Measurements from ENCODE around the gene PSMB3. TPM values are rescaled to one million over a fixed set of nuclear protein-coding genes. Genes with fewer than 3 reads are reported as not detected.

Gene PSMB3
- total RNA-seq, 2 experiments from 2014 or later: 231 to 348 TPM

DNA sequence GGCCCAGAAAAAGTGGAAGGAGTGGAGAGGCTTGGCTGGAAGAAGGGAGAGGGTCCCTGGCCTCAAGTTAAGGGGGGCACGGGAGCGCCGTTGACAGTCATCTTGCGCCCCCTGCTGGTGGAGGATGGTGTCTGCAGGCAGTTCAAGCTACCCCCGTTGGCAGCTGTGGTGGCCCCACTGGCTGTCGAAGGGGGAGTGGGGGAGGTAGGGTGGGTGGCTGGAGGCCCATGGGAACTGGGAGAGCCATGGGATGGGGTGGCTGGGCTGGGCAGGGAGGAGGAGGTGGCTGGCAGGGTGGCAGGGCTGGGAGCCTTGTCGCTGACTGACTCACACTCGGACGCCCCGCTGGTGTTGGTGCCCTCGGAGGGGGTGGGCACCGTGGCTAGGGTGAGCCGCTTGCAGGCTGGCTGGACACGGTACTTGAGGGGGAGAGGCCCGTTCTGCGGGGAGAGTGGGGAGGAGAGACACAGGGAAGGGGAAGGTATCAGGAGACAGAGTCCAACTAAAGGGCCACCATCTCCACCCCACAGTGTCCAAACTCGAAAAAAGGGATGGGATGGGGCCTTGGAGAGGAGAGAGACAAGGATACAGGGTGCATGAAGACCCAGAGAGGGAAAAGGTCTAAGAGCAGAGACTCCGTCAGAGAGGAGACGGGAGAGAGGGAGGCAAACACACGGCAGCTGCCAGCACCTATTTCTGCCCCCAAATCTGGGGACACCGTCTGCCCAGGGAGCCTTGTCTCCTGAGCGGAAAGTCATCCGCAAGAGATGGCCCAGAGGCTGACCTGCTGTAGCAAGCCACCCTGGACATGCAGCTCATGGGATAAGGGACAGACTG is 17.2 kb upstream of the PSMB3 start:
- POLR2A ChIA-PET: interaction anchor here (0.7 to 1.3 kb wide), 2 partner anchors 10 to 178 kb away, joined by 3 to 5 read pairs; no protein-coding TSS in a partner anchor
- Histone ChIP-seq H3K79me2 (ENCODE audit: insufficient read depth, low read depth, low read length) (no peaks in the 10 kb centered on the region), H4K20me1 (ENCODE audit: insufficient read depth, low read length) (no peaks in the 10 kb centered on the region), H3K36me3 (ENCODE audit: insufficient read depth, low read length) (peaks cover 68% of the 10 kb centered on the region), H3K27ac (ENCODE audit: low read depth, low read length, poor library complexity, severe bottlenecking) (no peak overlapping the region), H3K4me1 (ENCODE audit: insufficient read depth, low read length, poor library complexity, severe bottlenecking) (peaks cover 48% of the 10 kb centered on the region), H3K9me2 (ENCODE audit: insufficient read depth, low read length) (no peaks in the 10 kb centered on the region), H3K9me3 (ENCODE audit: low read length) (no peaks in the 10 kb centered on the region), H3K4me3 (ENCODE audit: low read depth, low read length, poor library complexity, severe bottlenecking) (no peak overlapping the region), H2AFZ (ENCODE audit: low read length) (no peak overlapping the region), H3K4me2 (ENCODE audit: low read length) (no peak overlapping the region)
- DNase-seq (ENCODE audit: low spot score): peak; percentile 67
- CTCF ChIA-PET (ENCODE audit: unreplicated experiment): interaction anchor here (0.5 to 1.0 kb wide), 2 partner anchors 59 to 68 kb away, joined by 3 to 12 read pairs; no protein-coding TSS in a partner anchor
- BruUV-seq (replicated peaks): no TSS peak
- no peak for TF ChIP-seq EZH2phosphoT487 (IDR thresholded peaks at IDR 0.05; ENCODE audit: borderline replicate concordance, low read depth, low read length)
- TF ChIP-seq, protein P1, sequence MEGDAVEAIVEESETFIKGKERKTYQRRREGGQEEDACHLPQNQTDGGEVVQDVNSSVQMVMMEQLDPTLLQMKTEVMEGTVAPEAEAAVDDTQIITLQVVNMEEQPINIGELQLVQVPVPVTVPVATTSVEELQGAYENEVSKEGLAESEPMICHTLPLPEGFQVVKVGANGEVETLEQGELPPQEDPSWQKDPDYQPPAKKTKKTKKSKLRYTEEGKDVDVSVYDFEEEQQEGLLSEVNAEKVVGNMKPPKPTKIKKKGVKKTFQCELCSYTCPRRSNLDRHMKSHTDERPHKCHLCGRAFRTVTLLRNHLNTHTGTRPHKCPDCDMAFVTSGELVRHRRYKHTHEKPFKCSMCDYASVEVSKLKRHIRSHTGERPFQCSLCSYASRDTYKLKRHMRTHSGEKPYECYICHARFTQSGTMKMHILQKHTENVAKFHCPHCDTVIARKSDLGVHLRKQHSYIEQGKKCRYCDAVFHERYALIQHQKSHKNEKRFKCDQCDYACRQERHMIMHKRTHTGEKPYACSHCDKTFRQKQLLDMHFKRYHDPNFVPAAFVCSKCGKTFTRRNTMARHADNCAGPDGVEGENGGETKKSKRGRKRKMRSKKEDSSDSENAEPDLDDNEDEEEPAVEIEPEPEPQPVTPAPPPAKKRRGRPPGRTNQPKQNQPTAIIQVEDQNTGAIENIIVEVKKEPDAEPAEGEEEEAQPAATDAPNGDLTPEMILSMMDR (conservative IDR thresholded peaks at IDR 0.05; ENCODE audit: low read length): peak; percentile 91
- intact Hi-C loops (cut with micrococcal nuclease; ENCODE audit: unreplicated experiment): loop anchor here (1.0 kb wide), 1 partner anchor 58 kb away; no protein-coding TSS in a partner anchor

DNA sequence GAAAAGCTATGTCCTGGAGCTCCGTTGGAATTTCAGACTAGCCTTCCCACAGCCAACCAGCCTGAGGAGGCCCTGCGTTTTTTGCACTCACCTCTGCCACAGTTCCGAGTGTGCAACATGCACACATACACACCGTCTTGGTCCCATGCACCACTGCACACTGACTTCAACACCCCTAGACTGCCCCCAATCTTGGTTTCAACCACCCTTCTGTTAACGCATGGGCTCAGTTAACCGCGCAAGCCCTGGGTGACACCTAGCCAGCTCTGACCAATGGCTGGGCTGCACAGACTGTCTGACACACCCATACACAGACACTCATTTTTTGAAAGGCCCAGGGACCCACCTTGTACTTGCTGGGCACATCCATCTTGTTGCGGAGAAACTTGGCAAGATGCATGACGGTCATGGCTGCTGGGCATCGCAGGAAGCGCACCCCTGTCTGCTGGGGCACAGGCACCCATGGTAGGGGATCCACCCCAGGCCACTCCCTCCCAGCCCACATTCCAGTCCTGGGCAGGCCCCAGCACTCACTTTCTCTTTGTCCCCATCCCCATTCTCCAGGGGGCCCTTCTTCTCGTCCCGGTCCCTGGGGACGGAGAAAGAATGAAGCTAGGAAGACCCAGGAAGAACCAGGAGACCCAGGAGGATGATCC is 14.4 kb upstream of the PSMB3 start:
- Histone ChIP-seq H3K9me2 (ENCODE audit: insufficient read depth, low read length) (no peaks in the 10 kb centered on the region), H3K27ac (ENCODE audit: low read depth, low read length, poor library complexity, severe bottlenecking) (no peak overlapping the region), H3K36me3 (ENCODE audit: insufficient read depth, low read length) (peaks cover 76% of the 10 kb centered on the region), H2AFZ (ENCODE audit: low read length) (no peak overlapping the region), H3K79me2 (ENCODE audit: insufficient read depth, low read depth, low read length) (peaks cover 25% of the 10 kb centered on the region; the same call in 1 of the 2 replicates), H3K9me3 (ENCODE audit: low read length) (no peaks in the 10 kb centered on the region), H3K4me1 (ENCODE audit: insufficient read depth, low read length, poor library complexity, severe bottlenecking) (peaks cover 48% of the 10 kb centered on the region), H3K4me3 (ENCODE audit: low read depth, low read length, poor library complexity, severe bottlenecking) (no peak overlapping the region), H4K20me1 (ENCODE audit: insufficient read depth, low read length) (no peaks in the 10 kb centered on the region), H3K4me2 (ENCODE audit: low read length) (no peak overlapping the region)
- intact Hi-C loops (cut with micrococcal nuclease; ENCODE audit: unreplicated experiment): no loop called here
- ChIA-PET POLR2A (interaction anchor here (0.6 kb wide), 1 partner anchor 318 kb away, joined by 3 read pairs; no protein-coding TSS in a partner anchor), CTCF (ENCODE audit: unreplicated experiment) (no interaction called here)
- TF ChIP-seq, protein P1 (conservative IDR thresholded peaks at IDR 0.05; ENCODE audit: low read length): no peak
- TF ChIP-seq EZH2phosphoT487 (IDR thresholded peaks at IDR 0.05; ENCODE audit: borderline replicate concordance, low read depth, low read length): no peak
- DNase-seq (ENCODE audit: low spot score): no peak
- BruUV-seq (replicated peaks): no TSS peak
